Suppressor macrophage treated with lipopolysaccharide for 1 hour (primary cell): ENCODE measurements around the gene ATG9B.

ENCODE experiments used
- DNase-seq, 3 donors: peaks; one replicate each; pipeline ENCODE4 v3.0.0-alpha.2; 2020 to 2022

The ATG9B gene

DNA sequence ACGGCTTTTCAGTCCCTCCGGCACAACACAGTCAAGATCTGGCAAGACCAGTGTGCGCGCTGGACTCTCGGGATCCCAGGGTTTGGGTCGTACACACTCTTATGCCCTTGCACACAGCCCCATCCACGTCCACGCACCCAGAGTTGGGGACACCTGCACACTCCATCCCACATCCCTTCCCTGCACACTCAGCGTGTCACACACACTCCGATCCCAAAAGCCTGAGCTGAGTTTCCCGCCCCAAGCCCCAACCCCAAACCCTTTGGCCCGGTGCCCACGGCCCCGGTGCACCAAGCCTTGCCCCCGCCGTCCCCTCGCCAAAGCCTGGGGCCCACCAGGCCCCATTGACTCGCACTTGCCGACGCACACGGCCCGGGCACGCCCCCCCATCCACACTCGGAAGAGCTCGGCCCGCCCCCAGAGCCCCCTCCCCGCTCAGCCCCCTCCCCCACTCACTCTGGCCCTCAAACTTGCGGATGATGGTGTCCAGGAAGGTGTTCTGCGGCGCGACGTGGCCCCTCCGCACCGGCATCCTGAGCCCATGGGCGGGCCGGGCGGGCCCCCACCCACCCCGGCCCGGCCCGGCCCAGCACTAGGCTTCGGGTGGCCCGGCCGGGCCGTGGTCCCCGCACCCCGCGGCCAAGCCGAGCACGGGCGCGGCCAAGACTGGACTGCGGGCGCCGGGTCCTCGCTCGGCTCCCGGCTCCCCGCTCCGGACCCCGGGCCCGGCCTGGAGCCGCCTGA lies 46.7 kb downstream of the ATG9B start:
- no peak for DNase-seq

- no peak for DNase-seq
These were observed 47.5 kb downstream of the ATG9B start for GRCh38 chr7:150976529-150977381.

DNA sequence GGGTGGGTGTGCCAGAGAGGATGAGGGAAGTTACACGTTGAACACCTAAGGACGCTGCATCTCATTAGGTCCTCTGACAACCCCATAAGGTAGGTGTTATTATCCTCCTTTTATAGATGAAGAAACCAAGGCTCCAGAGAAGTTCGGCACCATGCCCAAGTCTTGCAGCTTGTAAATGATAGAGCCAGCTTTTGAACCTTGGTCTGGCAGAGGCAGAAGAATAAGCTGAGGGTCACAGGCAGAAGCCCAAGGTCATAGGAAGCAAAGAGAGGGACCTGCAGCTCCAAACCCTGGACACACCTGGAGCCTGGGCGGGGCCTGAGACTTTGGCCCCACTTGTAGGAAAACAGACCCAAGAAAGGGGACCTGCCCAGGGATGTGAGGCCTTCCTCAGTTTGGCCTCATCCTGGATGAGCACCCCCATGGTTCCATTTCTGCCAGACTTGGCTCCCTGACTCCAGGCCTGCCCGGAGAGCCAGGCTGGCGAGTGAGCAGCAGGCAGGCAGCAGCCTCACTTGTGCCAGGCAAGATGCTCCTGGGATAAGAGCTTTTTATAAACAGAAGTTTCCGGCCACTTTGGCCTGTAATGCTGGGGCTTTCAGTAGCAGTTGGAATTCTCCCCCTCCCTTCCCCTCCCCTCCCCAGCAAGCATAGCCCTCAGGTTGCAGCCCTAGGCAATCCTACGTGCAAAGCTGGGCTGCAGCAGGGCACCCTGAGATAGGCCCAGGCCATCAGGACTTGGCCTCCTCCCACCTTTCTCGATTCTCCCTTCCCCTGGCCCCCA lies 48.6 kb downstream of the ATG9B start:
- DNase-seq: no peak

- peak in 2 of 3 donors; percentile 30 to 54 for DNase-seq
These were observed 49.6 kb downstream of the ATG9B start for GRCh38 chr7:150974468-150975391.

DNA sequence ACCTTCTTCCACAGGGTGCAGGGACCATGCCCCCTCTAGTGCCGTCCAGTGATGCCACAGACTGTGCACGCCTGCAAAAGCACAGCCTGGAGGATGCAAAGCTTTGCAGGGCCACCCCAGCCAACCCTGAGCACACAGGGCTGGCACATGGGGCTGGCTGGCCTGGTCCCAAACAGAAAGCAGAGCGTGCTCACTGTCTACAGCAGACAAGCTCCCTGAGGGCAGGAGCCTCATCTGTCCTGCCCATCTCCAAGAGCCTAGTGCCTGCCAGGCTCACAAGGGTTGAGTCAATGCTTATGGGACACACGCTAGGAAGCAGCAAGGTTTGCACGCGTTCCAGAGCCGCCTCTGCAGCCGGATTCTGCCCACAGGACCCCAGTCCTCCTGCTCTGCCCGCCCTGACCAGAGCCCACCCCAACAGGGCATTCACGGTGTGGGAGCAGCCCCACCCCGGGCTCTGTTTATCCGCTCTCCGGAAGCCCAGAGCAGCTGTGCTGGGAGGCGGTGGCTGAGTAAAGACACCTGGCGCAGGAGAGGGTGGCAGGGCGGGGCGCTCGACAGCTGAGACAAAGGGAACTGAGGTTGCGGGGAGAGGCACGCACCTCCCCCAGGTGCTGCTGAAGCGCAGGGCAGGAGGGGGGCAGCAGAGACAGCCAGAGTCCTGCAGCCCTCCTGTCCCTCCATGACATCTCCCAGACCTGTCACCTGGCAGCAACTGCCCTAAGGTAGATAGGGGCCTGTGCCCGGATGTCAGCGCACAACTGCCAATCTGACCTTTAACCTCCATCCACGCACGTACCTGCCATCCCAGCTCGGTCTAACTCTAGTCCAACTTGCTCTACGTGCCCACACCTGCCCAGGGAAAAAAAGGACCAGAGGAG lies 50.5 kb downstream of the ATG9B start:
- no peak for DNase-seq

DNA sequence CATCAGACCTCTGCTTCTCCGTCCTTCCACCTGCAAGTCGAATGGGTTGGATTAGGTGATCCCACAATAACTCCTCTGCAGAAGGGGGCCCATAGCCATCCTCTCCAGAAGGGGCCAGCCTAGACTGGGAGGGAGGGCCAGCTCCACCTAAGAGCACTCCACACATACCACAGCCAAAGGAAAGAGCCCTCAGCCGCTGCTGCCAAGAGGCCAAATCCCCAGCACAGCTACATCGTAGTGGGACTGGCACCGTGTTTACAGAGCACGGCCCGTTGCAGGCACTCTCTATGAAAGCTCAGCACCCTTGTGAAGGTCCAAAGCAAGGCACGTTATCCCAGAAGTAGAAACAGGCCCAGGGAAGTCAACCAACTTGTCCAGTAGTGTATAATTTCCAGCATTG lies 51.6 kb downstream of the ATG9B start:
- no peak for DNase-seq

GRCh38 chr7:150972023-150972468 lies 52.2 kb downstream of the ATG9B start:
- no peak for DNase-seq

DNA sequence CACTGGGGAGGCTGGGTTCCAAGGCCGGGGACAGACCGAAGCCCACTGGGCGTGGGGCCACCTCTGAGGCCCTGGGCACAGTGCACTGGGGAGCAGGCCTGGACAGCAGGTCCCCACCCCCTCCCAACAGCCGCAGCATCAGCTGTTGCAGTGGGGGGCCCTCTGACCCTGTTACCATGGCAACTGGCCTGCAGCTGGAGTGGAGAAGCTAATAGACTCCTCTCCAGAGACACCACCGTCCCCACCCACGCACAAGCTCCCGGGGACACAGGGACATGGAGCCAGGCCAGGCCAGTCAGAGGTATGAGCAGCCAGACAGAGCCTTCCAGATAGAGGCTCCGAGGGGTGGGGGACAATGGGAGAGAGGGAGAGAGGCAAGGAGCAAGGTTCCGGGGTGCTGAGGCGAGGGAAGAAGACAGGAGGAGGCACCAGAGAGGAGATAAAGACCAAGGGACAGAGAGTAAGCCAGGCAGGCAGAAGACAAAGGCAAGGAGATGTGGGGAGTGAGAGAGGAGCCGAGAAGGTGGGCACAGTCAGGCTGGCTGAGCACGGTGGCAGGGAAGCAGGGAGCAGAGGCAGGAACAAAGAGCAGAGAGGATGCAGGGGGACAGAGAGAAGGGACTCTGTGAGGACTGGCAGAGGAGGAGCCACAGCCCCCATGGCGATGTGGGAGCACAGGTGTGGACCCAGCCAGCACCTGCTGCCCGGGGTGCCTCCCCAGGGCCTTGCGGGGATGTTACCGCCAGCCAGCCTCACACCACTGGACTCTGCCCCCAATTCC lies 52.9 kb downstream of the ATG9B start:
- DNase-seq: no peak

DNA sequence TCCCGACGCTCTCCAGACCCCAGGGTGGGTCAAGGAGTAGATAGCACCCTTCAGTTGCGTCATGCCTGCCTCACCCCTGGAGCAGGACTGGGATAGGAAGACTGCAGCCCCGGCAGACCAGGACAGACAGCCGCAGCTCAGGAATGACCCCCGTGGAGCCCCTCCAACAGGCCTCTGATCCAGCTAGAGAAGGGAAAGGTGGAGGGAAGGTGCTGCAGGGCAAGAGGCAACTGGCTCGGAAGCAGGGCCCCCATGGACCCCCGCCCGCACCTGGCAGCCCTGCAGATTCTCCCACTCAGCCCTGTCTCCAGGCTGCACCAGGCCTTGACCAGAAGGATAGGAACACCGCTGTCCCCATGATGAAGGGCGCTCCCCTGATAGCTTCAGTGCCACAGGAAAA lies 53.9 kb downstream of the ATG9B start:
- DNase-seq: no peak

- no peak for DNase-seq
These were observed 54.8 kb downstream of the ATG9B start for GRCh38 chr7:150969475-150969874.

- DNase-seq: no peak
These were observed 55.4 kb downstream of the ATG9B start for GRCh38 chr7:150968734-150969372.

DNA sequence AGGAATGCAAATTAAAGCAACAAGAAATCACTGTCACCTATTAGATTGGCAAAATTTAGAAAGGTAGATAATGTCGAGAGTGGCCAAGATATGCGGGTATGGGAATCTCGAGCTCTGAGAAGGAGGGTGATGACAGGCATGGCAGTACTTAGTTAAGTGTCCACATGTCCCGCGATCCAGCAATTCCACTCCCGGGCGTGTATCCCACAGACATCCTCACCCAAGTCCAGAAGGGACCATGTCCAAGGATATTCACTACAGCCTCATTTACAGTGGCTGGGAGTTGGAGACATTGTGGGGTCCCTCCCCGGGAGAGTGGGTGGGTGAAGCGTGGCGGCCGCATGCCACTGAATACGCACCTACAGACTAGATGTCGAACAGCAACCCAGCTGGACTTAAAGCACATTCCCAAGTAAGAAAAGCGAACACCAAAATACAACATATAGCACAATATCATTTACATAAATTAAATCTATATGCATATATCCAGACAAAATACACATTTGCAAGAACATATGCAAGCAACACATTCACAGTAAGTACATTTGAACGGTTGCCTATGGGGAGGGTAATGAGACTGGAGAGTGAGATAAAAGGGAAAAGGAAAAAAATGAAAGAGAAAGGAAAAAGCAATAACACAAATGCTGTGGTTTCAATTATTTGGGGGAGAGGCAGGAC lies 56.1 kb downstream of the ATG9B start:
- DNase-seq: no peak

- no peak for DNase-seq
These were observed 56.9 kb downstream of the ATG9B start for GRCh38 chr7:150967349-150967748.

- no peak for DNase-seq
These were observed 58.3 kb downstream of the ATG9B start for GRCh38 chr7:150966002-150966401.

GRCh38 chr7:150965273-150965830 lies 58.9 kb downstream of the ATG9B start:
- DNase-seq: no peak
